ENCODE data around the gene BSDC1. TPM values are rescaled to one million over a fixed set of nuclear protein-coding genes. Genes with fewer than 3 reads are reported as not detected.

Gene BSDC1
- total RNA-seq, 2 experiments from 2014 or later: 29.2 to 34.8 TPM

GRCh38 chr1:32331549-32331948 lies 62.7 kb downstream of the BSDC1 start:
- CTCF ChIA-PET: interaction anchor here (1.5 kb wide), 1 partner anchor 116 kb away, joined by 3 read pairs; no protein-coding TSS in a partner anchor
- POLR2A ChIA-PET: no interaction called here

DNA sequence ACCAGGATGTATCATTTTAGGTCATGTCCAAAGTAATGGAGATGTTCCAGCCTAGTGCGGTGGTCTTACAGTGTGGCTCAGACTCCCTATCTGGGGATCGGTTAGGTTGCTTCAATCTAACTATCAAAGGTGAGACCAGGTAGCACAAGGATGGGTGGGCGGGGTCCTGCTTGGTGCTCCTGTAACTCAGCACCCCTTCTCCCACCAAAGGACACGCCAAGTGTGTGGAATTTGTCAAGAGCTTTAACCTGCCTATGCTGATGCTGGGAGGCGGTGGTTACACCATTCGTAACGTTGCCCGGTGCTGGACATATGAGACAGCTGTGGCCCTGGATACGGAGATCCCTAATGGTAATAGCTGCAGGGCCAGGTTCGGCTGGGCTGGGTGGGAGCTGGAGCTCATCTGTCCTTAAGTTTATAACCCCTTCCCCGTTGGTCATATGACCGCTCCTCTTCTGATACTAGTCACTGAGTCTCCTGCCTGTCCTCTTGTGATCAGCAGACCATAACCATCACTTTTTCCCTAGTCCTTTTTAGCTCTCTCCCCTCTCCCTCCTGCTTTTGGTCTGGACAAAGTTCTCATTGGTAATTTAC lies 63.6 kb downstream of the BSDC1 start:
- ChIA-PET CTCF (interaction anchor here (0.6 kb wide), 2 partner anchors 16 to 117 kb away, joined by 3 read pairs; no protein-coding TSS in a partner anchor), POLR2A (no interaction called here)

- ChIA-PET POLR2A (no interaction called here), CTCF (interaction anchor here (2.2 kb wide), 1 partner anchor 114 kb away, joined by 5 read pairs; no protein-coding TSS in a partner anchor)
These were observed 64.2 kb downstream of the BSDC1 start for GRCh38 chr1:32329931-32330466.

DNA sequence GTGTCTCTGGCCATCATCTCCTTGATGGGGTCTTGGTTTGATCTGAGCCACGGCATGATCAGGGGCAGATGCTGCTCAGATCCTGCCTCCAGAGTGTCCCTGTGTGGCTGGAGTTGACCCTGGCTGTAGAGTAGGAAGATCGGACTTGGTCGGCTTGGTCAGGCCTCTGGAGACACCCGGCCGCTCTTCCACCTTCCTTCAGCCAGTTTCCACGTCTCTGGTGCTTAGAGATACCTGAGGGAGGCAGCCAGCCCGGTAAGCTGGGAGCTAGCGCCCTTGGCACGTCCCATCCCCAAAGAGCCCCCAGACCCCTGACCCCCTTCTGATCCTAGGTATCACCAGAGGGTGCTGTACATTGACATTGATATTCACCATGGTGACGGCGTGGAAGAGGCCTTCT lies 67.0 kb downstream of the BSDC1 start:
- ChIA-PET POLR2A (interaction anchor here (0.5 kb wide), 1 partner anchor 36 kb away, joined by 5 read pairs; the partner anchor contains the start of gene HDAC1), CTCF (no interaction called here)

- ChIA-PET CTCF (interaction anchor here (0.6 to 1.5 kb wide), 7 partner anchors 30 to 351 kb away, joined by 3 read pairs; no protein-coding TSS in a partner anchor), POLR2A (interaction anchor here (0.6 to 2.1 kb wide), 5 partner anchors 14 to 588 kb away, joined by 3 to 10 read pairs (median 3); partner anchors contain the start of genes LCK and MARCKSL1)
These were observed 72.4 kb downstream of the BSDC1 start for GRCh38 chr1:32321712-32322291.

DNA sequence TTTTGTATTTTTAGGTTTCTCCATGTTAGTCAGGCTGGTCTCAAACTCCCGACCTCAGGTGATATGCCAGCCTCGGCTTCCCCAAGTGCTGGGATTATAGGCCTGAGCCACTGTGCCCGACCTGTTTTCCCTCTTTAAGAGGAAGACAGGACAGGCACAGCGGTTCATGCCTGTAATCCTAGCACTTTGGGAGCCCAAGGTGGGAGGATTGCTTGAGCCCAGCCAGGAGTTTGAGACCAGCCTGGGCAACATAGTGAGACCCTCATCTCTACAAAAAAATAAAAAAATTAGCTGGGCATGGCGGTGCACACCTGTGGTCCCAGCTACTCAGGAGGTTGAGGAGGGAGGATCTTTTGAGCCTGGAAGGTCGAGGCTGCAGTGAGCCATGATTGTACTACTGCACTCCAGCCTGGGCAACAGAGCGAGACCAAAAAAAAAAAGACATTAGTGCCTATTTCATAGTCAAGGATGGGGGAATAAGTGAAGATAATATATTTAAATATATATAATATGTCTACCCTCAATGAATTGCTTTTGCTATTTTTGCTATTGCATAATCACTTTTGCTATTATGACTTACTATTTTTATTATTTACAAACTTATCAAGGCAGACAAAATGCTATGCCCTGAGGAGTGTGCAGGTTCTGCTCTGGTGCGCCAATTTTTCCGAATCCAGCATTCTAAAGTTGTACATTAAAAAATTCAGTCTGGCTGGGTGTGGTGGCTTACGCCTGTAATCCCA lies 75.9 kb downstream of the BSDC1 start:
- ChIA-PET POLR2A (no interaction called here), CTCF (no interaction called here)

DNA sequence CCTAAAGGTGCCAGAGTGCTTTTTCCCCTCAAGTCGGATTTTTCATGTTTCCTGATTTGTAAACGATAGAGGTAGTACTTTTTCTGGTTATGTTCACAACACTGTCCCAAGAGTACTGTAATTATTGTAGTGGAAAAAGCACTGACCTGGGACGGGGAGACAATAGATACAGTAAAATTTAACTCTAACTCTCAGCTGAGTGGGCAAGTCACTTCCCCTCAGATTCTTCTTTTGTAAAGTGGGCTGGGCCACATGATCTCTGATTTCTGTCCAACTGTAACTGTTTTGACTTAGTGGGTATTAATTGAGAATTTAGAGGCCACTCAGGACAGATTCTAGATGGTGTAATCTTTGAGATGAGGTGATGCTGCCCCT lies 77.4 kb downstream of the BSDC1 start:
- CTCF ChIA-PET: no interaction called here
- POLR2A ChIA-PET: no interaction called here

Other genes with a start within 250 kb of the BSDC1 start
- gene TXLNA, start 214.8 kb downstream of the BSDC1 start, total RNA-seq: 100 to 1,000 TPM; 100 to 103 TPM
- gene CCDC28B, start 193.8 kb downstream of the BSDC1 start, total RNA-seq: 10 to 100 TPM; 20.6 to 23.3 TPM
- 1 to 10 TPM; 5.8 to 6.3 TPM for gene IQCC, start 188.8 kb downstream of the BSDC1 start, total RNA-seq
- gene DCDC2B, start 185.4 kb downstream of the BSDC1 start, total RNA-seq: under 1 TPM in 1 of 2 experiments, not detected in 1; 0.21 TPM
- gene TMEM234, start 172.1 kb downstream of the BSDC1 start, total RNA-seq: 10 to 100 TPM in 1 of 2 experiments, 1 to 10 TPM in 1; 9.2 to 12.0 TPM
- 100 to 1,000 TPM; 387 to 402 TPM for gene EIF3I, start 172.0 kb downstream of the BSDC1 start, total RNA-seq
- gene FAM167B, start 147.2 kb downstream of the BSDC1 start, total RNA-seq: under 1 TPM in 1 of 2 experiments, not detected in 1; 0.40 TPM
- 100 to 1,000 TPM; 279 to 294 TPM for gene LCK, start 143.2 kb downstream of the BSDC1 start, total RNA-seq
- gene HDAC1, start 102.4 kb downstream of the BSDC1 start, total RNA-seq: 100 to 1,000 TPM; 159 to 160 TPM
- 10 to 100 TPM; 13.0 to 13.4 TPM for gene MARCKSL1, start 58.2 kb downstream of the BSDC1 start, total RNA-seq
- 1 to 10 TPM; 2.7 to 3.1 TPM for gene FAM229A, start 32.0 kb downstream of the BSDC1 start, total RNA-seq
- gene TSSK3, start 31.9 kb downstream of the BSDC1 start, total RNA-seq: under 1 TPM; 0.36 to 0.67 TPM
- gene ZBTB8B, start 70.6 kb upstream of the BSDC1 start, total RNA-seq: not detected
- under 1 TPM; 0.17 to 0.27 TPM for gene ZBTB8A, start 145.0 kb upstream of the BSDC1 start, total RNA-seq

All from activated CD8-positive, alpha-beta memory T cell treated with anti-CD3 and anti-CD28 coated beads for 36 hours (primary cell).